GM18951 (cell line): Measurements from ENCODE around the gene CCL3.
"Not testable (repeated sequence)": the region's sequence is repeated elsewhere in the genome, so short reads cannot be mapped to it uniquely, and the experiment has no call there.

ENCODE experiments used
- POLR2A ChIP-seq: IDR thresholded peaks from 4 replicates; pipeline ENCODE4 v1.6.1; 2011; ENCODE audit warnings: mild to moderate bottlenecking; ENCODE audit not compliant: insufficient read length, insufficient read depth; ENCODE audit errors: extremely low read depth
- in situ Hi-C: fragments of 300-500 bp; cut with MboI; formaldehyde crosslinking; loops from one replicate; pipeline ENCODE4 v1.12.0; 2022; ENCODE audit warnings: low sequenced_read_pairs, mixed read lengths, inconsistent platforms; ENCODE audit not compliant: unreplicated experiment

CCL3 gene

GRCh38 chr17:36124879-36125824, 35.2 kb upstream of the CCL3 start:
- TF ChIP-seq POLR2A: no peak
- in situ Hi-C loops: no loop called here

GRCh38 chr17:36123431-36123830, 33.5 kb upstream of the CCL3 start:
- in situ Hi-C loops: no loop called here
- TF ChIP-seq POLR2A: no peak

- in situ Hi-C loops: not testable (repeated sequence)
Measured at GRCh38 chr17:36121099-36121498, 31.2 kb upstream of the CCL3 start.

GRCh38 chr17:36120221-36120620, 30.3 kb upstream of the CCL3 start:
- in situ Hi-C loops: no loop called here
- TF ChIP-seq POLR2A: no peak

- in situ Hi-C loops: no loop called here
- no peak for TF ChIP-seq POLR2A
Measured at GRCh38 chr17:36118477-36119353, 28.8 kb upstream of the CCL3 start.

- in situ Hi-C loops: no loop called here
- no peak for TF ChIP-seq POLR2A
Measured at GRCh38 chr17:36117505-36118382, 27.8 kb upstream of the CCL3 start.

- in situ Hi-C loops: not testable (repeated sequence)
Measured at GRCh38 chr17:36115649-36115977, 25.7 kb upstream of the CCL3 start.

GRCh38 chr17:36114971-36115648, 25.2 kb upstream of the CCL3 start:
- in situ Hi-C loops: not testable (repeated sequence)

- in situ Hi-C loops: not testable (repeated sequence)
Measured at GRCh38 chr17:36113131-36113530, 23.2 kb upstream of the CCL3 start.

GRCh38 chr17:36112572-36112971, 22.6 kb upstream of the CCL3 start:
- in situ Hi-C loops: no loop called here
- no peak for TF ChIP-seq POLR2A

- in situ Hi-C loops: no loop called here
- no peak for TF ChIP-seq POLR2A
Measured at GRCh38 chr17:36111068-36111490, 21.1 kb upstream of the CCL3 start.

- in situ Hi-C loops: loop anchor here (10.0 kb wide), 1 partner anchor 107 kb away; the partner anchor contains the start of gene CCL4L2
Measured at GRCh38 chr17:36108265-36108664, 18.3 kb upstream of the CCL3 start.

- in situ Hi-C loops: loop anchor here (10.0 kb wide), 1 partner anchor 107 kb away; the partner anchor contains the start of gene CCL4L2
- no peak for TF ChIP-seq POLR2A
Measured at GRCh38 chr17:36107660-36108059, 17.7 kb upstream of the CCL3 start.
